GM12874 (cell line): ENCODE data around the gene TNFRSF12A.

ENCODE experiments used
- TF ChIP-seq, protein P1 (sequence below): IDR thresholded peaks from 2 replicates; pipeline ENCODE4 v1.5.1; 2011; ENCODE audit warnings: low read depth, mild to moderate bottlenecking, control low read depth, low read length, moderate library complexity; ENCODE audit not compliant: insufficient read depth

The TNFRSF12A gene

GRCh38 chr16:2975161-2975795, 44.9 kb upstream of the TNFRSF12A start:
- TF ChIP-seq, protein P1, sequence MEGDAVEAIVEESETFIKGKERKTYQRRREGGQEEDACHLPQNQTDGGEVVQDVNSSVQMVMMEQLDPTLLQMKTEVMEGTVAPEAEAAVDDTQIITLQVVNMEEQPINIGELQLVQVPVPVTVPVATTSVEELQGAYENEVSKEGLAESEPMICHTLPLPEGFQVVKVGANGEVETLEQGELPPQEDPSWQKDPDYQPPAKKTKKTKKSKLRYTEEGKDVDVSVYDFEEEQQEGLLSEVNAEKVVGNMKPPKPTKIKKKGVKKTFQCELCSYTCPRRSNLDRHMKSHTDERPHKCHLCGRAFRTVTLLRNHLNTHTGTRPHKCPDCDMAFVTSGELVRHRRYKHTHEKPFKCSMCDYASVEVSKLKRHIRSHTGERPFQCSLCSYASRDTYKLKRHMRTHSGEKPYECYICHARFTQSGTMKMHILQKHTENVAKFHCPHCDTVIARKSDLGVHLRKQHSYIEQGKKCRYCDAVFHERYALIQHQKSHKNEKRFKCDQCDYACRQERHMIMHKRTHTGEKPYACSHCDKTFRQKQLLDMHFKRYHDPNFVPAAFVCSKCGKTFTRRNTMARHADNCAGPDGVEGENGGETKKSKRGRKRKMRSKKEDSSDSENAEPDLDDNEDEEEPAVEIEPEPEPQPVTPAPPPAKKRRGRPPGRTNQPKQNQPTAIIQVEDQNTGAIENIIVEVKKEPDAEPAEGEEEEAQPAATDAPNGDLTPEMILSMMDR: no peak

DNA sequence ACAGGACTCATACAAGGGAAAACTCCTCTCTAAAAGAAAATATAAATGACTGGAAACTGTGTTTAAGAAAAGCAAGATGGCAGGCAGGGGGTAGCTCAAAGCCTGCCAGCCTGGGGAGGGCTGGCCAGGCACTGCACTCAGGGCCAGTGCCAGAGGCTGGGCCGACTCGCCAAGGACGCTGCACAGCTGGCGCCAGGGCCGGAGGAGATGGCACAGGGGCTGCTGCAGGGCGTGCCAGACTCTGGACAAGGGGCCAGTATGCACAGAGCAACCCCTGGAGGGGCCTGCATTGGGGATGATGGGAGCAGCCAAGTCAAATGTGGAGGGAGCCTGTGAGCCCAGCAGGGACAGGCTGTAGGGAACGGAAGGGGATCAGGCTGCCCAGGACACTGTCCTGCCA, 44.0 kb upstream of the TNFRSF12A start:
- TF ChIP-seq, protein P1: no peak

DNA sequence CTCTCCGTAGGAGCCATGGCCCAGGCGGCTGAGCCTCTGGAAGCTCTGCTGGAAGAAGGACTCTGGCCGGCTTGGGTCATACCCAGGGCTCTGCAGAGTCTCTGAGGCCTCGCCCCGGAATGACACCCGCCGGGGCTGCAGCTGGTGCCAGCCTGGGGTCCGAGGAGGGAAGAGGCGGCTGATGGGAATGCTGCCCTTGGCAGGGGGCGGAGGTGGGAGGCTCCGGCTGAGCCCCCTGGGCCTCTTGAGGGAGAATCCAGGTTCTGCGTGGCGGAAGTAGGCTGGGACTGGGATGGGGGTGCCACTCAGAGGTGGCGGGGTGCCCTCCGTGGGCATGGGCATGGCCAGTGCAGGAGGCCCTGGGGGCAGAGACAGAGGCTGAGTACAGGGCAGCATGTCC, 43.5 kb upstream of the TNFRSF12A start:
- TF ChIP-seq, protein P1: no peak

GRCh38 chr16:2977440-2977839, 42.7 kb upstream of the TNFRSF12A start:
- TF ChIP-seq, protein P1: no peak

GRCh38 chr16:2979669-2980226, 40.4 kb upstream of the TNFRSF12A start:
- TF ChIP-seq, protein P1: no peak

- TF ChIP-seq, protein P1: no peak
These were observed 39.7 kb upstream of the TNFRSF12A start, which contains the start of gene PKMYT1 for GRCh38 chr16:2980227-2981176. TSS of gene PKMYT1 (minus strand) at chr16:2980446. CDS start at chr16:2979657, 789 bp downstream.
